Chondrocyte (in vitro differentiated cells): ENCODE results near the gene TBC1D9. TPM values are rescaled to one million over a fixed set of nuclear protein-coding genes. Genes with fewer than 3 reads are reported as not detected.

ENCODE experiments used
- DNase-seq: peaks from one replicate; pipeline ENCODE4 v3.0.0; 2021; ENCODE audit warnings: mixed read lengths, low spot score
- H3K27ac Mint-ChIP-seq: one replicate; pipeline ENCODE4 v1.8.0; 2021; ENCODE audit warnings: mild to moderate bottlenecking, moderate library complexity, mixed read lengths; ENCODE audit not compliant: unreplicated experiment
- H3K27me3 Mint-ChIP-seq: 2 replicates; pipeline ENCODE4 v1.8.0; 2021; ENCODE audit warnings: low read depth, mixed read lengths
- H3K36me3 Mint-ChIP-seq: 2 replicates; pipeline ENCODE4 v1.8.0; 2021; ENCODE audit warnings: low read depth, mixed read lengths
- H3K4me1 Mint-ChIP-seq: 2 replicates; pipeline ENCODE4 v1.8.0; 2021; ENCODE audit warnings: low read depth, mild to moderate bottlenecking, mixed read lengths
- H3K4me3 Mint-ChIP-seq: one replicate; pipeline ENCODE4 v1.8.0; 2021; ENCODE audit warnings: mild to moderate bottlenecking, moderate library complexity, mixed read lengths; ENCODE audit not compliant: unreplicated experiment
- H3K9me3 Mint-ChIP-seq: 2 replicates; pipeline ENCODE4 v1.8.0; 2021; ENCODE audit warnings: low read depth, mixed read lengths
- total RNA-seq: library from RNA; stranded (reverse); gene quantifications from 3 replicates; pipeline ENCODE4 v1.2.1, GENCODE V29; 2021
- TF ChIP-seq, protein P1 (sequence below): fragments of 200-600 bp; sonication (generic); IDR thresholded peaks from 2 replicates; pipeline ENCODE4 v1.5.0; 2021; ENCODE audit warnings: antibody characterized with exemption, mild to moderate bottlenecking, moderate library complexity

Gene TBC1D9
- total RNA-seq, 1 donor from 2014 or later, result 40.5 TPM

DNA sequence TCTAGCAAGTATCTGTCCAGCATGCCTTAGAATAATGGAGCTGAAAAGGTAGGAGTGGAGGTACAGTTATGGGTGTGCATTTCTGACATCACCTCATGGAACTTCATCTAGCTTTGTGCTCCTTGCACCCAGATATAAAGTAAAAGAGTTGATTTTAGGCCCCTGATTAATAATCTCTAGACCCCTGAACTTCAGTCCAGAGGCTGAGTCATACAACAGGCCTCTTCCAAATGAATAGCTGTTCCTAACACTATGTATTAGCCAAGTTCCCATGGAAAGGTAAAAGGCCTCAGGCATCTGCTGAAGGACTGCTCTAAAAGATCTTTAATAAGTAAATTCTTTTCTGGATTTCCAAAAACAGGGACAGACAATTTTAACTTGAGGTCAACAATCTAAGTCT lies 16.2 kb downstream of the TBC1D9 start:
- DNase-seq, result no peak
- Mint-ChIP-seq H3K4me1 (peaks cover 79% of the 10 kb centered on the region), H3K27ac (no peak overlapping the region)

DNA sequence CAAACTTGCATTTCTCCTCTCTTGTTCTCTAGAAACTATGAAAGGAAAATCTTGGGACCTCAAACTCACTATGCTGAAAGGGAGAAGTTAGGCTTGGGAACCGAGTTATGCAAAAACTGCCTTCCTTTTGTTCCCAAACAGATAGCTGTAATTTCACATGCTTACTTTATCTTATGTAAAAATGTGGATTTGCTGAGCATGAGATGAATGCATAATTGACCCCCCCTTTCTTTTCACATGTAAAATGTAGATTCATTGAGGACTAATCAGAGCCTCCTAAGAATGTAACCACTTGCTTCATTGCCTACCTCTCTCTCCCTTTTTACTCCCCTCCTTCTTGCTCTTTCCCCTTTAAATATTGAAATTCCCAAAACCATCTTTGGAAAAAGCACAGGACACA lies 18.0 kb downstream of the TBC1D9 start:
- Mint-ChIP-seq H3K9me3 (no peaks in the 10 kb centered on the region), H3K27me3 (no peaks in the 10 kb centered on the region)
- TF ChIP-seq, protein P1, sequence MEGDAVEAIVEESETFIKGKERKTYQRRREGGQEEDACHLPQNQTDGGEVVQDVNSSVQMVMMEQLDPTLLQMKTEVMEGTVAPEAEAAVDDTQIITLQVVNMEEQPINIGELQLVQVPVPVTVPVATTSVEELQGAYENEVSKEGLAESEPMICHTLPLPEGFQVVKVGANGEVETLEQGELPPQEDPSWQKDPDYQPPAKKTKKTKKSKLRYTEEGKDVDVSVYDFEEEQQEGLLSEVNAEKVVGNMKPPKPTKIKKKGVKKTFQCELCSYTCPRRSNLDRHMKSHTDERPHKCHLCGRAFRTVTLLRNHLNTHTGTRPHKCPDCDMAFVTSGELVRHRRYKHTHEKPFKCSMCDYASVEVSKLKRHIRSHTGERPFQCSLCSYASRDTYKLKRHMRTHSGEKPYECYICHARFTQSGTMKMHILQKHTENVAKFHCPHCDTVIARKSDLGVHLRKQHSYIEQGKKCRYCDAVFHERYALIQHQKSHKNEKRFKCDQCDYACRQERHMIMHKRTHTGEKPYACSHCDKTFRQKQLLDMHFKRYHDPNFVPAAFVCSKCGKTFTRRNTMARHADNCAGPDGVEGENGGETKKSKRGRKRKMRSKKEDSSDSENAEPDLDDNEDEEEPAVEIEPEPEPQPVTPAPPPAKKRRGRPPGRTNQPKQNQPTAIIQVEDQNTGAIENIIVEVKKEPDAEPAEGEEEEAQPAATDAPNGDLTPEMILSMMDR, result no peak

More for the DNA sequence above, 16.2 kb downstream of the TBC1D9 start:
- TF ChIP-seq, protein P1, result no peak
- Mint-ChIP-seq H3K27me3 (no peaks in the 10 kb centered on the region), H3K9me3 (no peaks in the 10 kb centered on the region), H3K4me3 (no peak overlapping the region), H3K36me3 (no peaks in the 10 kb centered on the region)

DNA sequence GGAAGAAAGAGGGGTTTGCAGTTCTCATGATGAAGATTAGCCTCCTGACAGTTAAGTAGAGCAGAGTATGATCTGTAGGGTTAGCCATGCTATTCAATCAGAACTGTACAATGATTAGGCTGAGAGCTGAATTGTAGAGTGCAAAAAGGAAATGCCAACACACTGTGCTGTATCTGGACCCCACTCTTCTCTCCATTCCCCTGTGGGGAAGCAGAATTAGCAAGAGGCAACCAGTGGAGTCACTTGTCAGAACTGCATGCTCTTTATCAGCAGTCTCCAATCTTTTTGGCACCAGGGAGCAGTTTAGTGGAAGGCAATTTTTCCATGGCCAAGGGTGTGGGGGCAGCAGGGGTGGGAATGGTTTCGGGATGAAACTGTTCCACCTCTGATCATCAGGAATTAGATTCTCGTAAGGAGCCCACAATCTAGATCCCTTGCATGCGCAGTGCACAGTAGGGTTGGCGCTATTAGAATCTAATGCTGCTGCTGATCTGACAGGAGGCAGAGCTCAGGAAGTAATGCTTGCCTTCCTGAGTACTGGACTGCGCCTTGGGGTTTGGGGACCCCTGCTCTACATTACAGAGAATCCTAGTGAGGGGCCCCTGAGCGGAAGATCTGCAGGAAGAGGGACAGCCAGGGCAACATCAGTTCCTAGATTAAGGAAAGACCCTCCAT lies 19.4 kb downstream of the TBC1D9 start:
- Mint-ChIP-seq H3K27me3 (no peaks in the 10 kb centered on the region), H3K4me3 (no peak overlapping the region), H3K36me3 (no peaks in the 10 kb centered on the region), H3K4me1 (peaks cover 78% of the 10 kb centered on the region), H3K9me3 (no peaks in the 10 kb centered on the region), H3K27ac (no peak overlapping the region)
- TF ChIP-seq, protein P1, result no peak
- no peak for DNase-seq

More for the DNA sequence above, 18.0 kb downstream of the TBC1D9 start:
- Mint-ChIP-seq H3K27ac (no peak overlapping the region), H3K4me3 (no peak overlapping the region), H3K36me3 (no peaks in the 10 kb centered on the region), H3K4me1 (peaks cover 83% of the 10 kb centered on the region)
- no peak for DNase-seq

DNA sequence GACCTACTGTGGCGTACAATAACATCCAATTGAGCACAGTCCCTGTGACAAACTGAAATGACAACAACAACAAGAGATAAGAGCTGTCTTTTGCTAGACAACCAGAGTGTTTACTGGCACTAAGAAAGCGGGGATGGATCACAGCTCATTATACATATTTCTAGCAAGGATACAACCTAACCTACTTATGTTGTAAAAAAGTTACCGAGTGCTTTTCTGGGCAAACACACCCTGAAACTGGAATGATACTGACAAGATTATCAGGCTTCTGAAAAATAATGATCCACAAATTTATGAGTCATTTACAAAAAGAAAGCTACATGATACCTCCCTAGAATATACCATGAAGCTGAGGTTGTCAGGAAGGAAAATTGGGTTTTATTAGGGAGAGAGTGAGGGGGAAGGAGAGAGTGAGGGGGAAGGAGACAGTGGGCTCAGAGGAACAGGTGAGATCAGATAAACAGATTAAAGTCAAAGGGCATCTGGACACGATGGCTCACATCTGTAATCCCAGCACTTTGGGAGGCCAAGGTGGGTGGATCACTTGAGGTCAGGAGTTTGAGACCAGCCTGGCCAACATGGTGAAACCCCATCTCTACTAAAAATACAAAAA lies 20.3 kb downstream of the TBC1D9 start:
- Mint-ChIP-seq H3K4me3 (no peak overlapping the region), H3K4me1 (peaks cover 69% of the 10 kb centered on the region), H3K27ac (no peak overlapping the region), H3K27me3 (no peaks in the 10 kb centered on the region), H3K9me3 (no peaks in the 10 kb centered on the region), H3K36me3 (no peaks in the 10 kb centered on the region)
- TF ChIP-seq, protein P1, result no peak
- no peak for DNase-seq

DNA sequence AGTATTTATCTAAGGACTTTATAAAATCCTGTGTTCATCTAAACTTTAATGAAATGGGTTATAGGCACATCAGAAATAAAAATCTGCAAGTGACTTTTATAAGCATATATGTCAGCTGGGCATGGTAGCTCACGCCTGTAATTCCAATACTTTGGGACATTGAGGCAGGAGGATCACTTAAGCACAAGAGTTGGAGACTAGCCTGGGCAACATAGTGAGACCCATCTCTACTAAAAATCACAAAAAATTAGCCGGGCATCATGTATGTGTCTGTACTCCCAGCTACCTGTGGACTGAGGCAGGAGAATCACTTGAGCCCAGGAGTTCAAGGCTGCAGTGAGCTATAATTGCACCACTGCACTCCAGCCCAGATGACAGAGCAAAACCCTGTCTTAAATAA lies 20.9 kb downstream of the TBC1D9 start:
- TF ChIP-seq, protein P1, result no peak
- no peaks in the 10 kb centered on the region for H3K36me3 Mint-ChIP-seq
- peaks cover 63% of the 10 kb centered on the region for H3K4me1 Mint-ChIP-seq
- no peak for DNase-seq
- peak overlapping the region; percentile 43 for H3K27ac Mint-ChIP-seq
- no peaks in the 10 kb centered on the region for H3K27me3 Mint-ChIP-seq
- no peak overlapping the region for H3K4me3 Mint-ChIP-seq
- no peaks in the 10 kb centered on the region for H3K9me3 Mint-ChIP-seq
